Stomach smooth muscle (tissue), 2 donors: Measurements from ENCODE around the gene GRM8.
"Not testable (repeated sequence)": the region's sequence is repeated elsewhere in the genome, so short reads cannot be mapped to it uniquely, and the experiment has no call there.

ENCODE experiments used
- H3K27ac ChIP-seq: one replicate; pipeline ENCODE4 v1.7.0; 2013; ENCODE audit warnings: mild to moderate bottlenecking, low read length, inconsistent platforms
- H3K27me3 ChIP-seq, 2 donors: one replicate each; pipeline ENCODE4 v1.7.0; 2013; ENCODE audit warnings: low read length in 2 of 2; ENCODE audit not compliant: insufficient read depth in 2 of 2, control insufficient read depth in 1 of 2
- H3K36me3 ChIP-seq, 2 donors: one replicate each; pipeline ENCODE4 v1.7.0; 2013; ENCODE audit warnings: low read length in 2 of 2; ENCODE audit not compliant: control insufficient read depth in 2 of 2, insufficient read depth in 2 of 2
- H3K4me1 ChIP-seq: one replicate; pipeline ENCODE4 v1.7.0; 2013; ENCODE audit warnings: low read length; ENCODE audit not compliant: control insufficient read depth, insufficient read depth
- H3K4me3 ChIP-seq, 2 donors: one replicate each; pipeline ENCODE4 v1.7.0; 2013; ENCODE audit warnings: low read length in 2 of 2
- H3K9ac ChIP-seq, 2 donors: one replicate each; pipeline ENCODE4 v1.7.0; 2013; ENCODE audit warnings: low read length in 2 of 2, mild to moderate bottlenecking in 1 of 2
- H3K9me3 ChIP-seq, 2 donors: one replicate each; pipeline ENCODE4 v1.7.0; 2013; ENCODE audit warnings: low read length in 2 of 2; ENCODE audit not compliant: control insufficient read depth in 2 of 2
- donor health status: healthy.
- donor health status: Pancreatic carcinoma.

GRM8 gene

DNA sequence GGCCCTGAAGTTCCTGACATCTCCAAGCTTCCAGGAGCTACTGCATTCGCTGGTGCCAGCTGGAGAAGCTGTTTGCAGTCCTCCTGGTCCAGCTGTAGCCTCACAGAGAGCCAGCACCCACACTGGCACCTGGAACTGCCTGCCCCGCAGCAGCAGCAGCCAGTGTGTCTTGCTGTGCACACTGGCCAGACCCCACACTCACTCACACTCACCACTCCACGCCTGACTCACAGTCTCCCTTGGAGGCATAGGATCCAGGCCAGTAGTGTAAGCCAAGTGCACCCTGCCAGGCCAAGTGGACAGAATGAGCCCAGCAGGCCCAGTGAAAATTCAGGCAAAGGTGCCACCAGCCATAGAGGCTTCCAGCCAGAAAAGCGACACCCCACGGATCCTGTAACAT is 566.3 kb downstream of the GRM8 start:
- Histone ChIP-seq H3K9ac (no peak overlapping the region), H3K4me3 (no peak overlapping the region), H3K36me3 (no peaks in the 10 kb centered on the region), H3K9me3 (no peaks in the 10 kb centered on the region), H3K27ac (no peak overlapping the region), H3K27me3 (no peaks in the 10 kb centered on the region), H3K4me1 (no peaks in the 10 kb centered on the region)

DNA sequence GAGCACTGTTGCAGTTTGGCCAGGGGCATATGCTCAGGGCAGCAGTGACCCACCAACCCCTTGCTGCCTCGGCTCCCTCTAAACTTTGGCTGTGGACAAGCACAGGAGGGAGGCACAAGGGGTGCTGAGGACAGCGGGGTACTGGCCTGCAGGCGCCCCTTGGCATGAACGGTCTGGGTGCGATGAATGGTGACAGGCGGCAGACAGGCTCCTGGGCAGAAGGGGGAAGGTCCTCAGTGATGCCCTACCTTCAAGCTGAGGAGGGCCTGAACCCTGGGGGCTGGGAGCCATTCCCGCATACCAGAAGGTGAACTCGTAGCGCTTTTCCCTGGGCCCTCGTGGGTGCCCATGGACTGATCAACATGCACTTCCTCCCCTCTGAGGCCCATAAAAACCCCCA is 567.1 kb downstream of the GRM8 start:
- no peaks in the 10 kb centered on the region for H3K4me1 ChIP-seq
- no peak overlapping the region for H3K9ac ChIP-seq
- no peaks in the 10 kb centered on the region for H3K27me3 ChIP-seq
- H3K9me3 ChIP-seq, result no peaks in the 10 kb centered on the region
- H3K36me3 ChIP-seq, result no peaks in the 10 kb centered on the region
- H3K4me3 ChIP-seq, result no peak overlapping the region
- H3K27ac ChIP-seq, result no peak overlapping the region

DNA sequence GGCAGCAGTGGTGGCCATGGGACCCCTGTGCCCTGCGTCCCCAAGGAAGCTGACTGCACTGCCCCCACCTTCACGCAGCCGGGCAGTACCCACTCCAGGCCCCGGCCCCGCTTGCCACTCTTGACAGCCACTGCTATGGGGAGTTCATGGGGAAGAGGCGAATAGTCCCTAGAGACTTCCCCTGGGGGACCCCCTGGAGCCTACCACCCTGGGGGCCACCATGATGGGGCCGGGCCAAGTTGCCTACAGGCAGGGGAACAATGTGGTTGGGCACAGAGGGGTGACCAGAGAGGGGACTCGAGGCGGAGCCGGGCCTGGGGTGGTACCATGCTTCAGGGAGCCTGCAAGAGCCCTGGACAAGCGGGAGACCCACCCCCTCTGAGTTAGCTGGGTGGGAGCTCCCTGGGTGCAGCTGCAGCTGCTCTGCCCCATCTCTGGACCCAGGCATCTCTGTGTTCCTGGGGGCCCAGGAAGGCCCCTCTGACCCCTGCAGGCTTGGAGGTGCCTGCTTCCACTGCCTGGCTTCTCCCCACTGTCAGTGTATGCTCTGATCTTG is 567.6 kb downstream of the GRM8 start:
- no peak overlapping the region for H3K9ac ChIP-seq
- H3K27me3 ChIP-seq, result no peaks in the 10 kb centered on the region
- no peaks in the 10 kb centered on the region for H3K4me1 ChIP-seq
- no peaks in the 10 kb centered on the region for H3K36me3 ChIP-seq
- no peaks in the 10 kb centered on the region for H3K9me3 ChIP-seq
- H3K4me3 ChIP-seq, result no peak overlapping the region
- H3K27ac ChIP-seq, result no peak overlapping the region

DNA sequence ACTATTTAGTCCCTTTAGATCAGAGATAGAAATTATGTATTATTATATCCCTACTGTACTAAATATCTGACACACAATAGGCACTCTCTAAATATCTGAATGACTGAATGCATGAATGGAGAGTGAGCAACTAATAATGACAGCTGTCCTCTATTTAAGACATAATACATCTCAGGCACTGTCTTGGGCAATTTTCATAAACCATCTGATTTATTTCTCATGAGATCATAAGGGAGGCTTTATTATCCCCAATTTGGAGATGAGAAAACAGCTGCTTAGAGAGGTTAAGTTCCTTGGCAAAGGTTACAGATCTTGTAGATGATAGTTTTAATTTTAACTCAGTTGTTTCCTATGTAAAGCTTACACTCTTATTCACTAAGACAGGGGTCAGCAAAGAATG is 570.6 kb downstream of the GRM8 start:
- Histone ChIP-seq H3K4me1 (no peaks in the 10 kb centered on the region), H3K9ac (no peak overlapping the region), H3K9me3 (no peaks in the 10 kb centered on the region), H3K27me3 (no peaks in the 10 kb centered on the region), H3K36me3 (no peaks in the 10 kb centered on the region), H3K4me3 (no peak overlapping the region), H3K27ac (no peak overlapping the region)

DNA sequence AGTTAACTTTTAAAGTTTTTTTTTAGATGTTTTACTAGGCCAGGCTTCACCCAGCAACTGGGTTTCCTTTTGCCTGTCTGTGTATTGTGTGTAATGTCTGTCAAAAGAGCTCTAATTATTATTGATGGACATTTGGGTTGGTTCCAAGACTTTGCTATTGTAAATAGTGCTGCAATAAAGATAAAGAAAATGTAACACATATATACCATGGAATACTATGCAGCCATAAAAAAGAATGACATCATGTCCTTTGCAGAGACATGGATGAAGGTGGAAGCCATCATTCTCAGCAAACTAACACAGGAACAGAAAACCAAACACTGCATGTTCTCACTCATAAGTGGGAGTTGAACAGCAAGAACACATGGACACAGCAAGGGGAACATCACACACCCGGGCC is 584.0 kb downstream of the GRM8 start:
- not testable (repeated sequence) for H3K9me3 ChIP-seq, H3K27ac ChIP-seq, H3K27me3 ChIP-seq, H3K4me1 ChIP-seq, H3K36me3 ChIP-seq, H3K4me3 ChIP-seq, H3K9ac ChIP-seq

DNA sequence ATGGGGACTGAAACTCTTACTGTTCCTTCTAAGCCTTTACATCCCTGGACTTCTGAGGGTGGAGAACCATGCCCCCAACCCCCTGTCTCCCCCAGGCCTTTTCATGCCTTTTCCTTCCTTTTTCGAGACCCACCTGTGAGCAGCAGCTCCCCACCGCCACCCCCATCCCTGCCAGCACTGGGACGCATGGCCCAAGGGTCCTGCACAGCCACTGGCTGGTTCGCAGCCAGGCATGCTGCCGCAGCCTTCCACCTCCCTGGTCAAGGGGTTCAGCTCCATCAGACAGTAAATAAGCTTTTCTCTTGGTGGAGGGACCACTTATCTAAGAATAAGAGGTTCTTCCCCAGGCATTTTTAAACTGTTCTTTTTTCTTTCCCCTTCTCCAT is 584.4 kb downstream of the GRM8 start:
- H3K27me3 ChIP-seq, result no peaks in the 10 kb centered on the region
- no peaks in the 10 kb centered on the region for H3K4me1 ChIP-seq
- no peak overlapping the region for H3K4me3 ChIP-seq
- no peaks in the 10 kb centered on the region for H3K9me3 ChIP-seq
- H3K36me3 ChIP-seq, result no peaks in the 10 kb centered on the region
- H3K27ac ChIP-seq, result no peak overlapping the region
- no peak overlapping the region for H3K9ac ChIP-seq

DNA sequence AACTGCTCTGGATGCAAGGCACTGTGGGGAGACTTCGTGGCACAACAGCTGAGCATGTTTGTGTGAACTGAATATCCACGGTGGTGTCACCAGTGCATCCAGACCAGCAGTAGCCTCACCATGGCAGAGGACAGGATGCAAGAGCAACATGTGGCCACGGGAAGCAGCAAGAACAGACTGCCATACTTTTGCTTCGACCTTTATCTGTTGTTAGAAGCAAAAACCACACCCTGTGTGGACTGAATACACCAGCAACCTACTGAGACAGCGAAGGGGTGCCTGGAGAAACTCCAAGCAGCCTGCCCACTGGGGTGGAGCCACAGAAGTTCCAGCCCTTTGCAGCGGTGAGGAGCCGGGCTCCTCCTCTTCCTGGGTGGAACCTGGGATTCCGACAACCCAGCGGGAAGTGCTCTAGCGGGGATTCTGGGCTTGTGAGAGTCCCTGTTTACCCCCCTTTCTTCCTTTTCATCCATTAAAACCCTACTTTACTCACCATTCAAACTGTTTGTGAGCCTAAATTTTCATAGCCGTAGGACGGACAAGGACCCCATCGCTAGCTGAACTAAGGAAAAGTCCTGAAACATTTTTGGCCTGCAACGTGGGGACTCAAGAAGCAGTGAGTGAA is 584.9 kb downstream of the GRM8 start:
- no peak overlapping the region for H3K9ac ChIP-seq
- H3K27ac ChIP-seq, result no peak overlapping the region
- no peaks in the 10 kb centered on the region for H3K27me3 ChIP-seq
- H3K9me3 ChIP-seq, result no peaks in the 10 kb centered on the region
- no peak overlapping the region for H3K4me3 ChIP-seq
- H3K4me1 ChIP-seq, result no peaks in the 10 kb centered on the region
- H3K36me3 ChIP-seq, result no peaks in the 10 kb centered on the region

DNA sequence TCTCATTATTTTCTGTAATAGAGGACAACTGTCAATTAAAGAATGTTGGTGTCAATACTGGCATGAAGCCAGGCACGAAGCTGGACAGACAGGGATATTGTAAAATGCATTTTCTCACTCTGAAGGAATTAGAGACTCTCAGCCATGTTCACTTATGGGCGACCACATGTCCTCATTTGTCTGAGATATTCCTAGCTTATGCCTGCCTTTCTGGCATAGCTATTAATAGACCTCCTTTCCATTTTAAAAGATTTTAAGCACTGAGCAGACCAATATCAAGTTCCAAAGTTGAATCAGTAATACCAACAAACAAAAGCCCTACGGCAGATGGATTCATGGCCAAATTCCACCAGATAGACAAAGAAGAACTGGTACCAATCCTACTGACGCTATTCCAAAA is 589.9 kb downstream of the GRM8 start:
- Histone ChIP-seq H3K27me3 (no peaks in the 10 kb centered on the region), H3K9ac (no peak overlapping the region)

DNA sequence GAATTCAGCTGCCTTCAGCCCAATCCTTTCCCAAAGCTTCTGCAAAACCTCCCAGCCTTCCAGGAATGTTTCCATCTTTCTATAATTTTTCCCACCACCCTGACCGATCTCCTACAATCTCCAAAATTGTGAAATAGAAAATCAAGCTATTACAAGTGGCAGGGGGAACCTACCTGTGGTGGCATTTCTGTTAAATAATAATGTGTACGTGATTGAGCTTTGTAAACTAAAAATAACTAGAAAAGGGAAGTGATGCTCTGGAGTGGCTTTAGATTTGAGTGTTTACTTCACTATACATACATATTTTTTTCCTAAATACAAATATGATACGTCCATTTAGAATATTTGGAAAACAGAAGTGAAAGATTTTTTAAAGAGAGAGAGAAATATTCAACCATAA is 593.6 kb downstream of the GRM8 start:
- no peaks in the 10 kb centered on the region for H3K4me1 ChIP-seq
- H3K27ac ChIP-seq, result no peak overlapping the region
- no peaks in the 10 kb centered on the region for H3K36me3 ChIP-seq
- H3K9me3 ChIP-seq, result no peaks in the 10 kb centered on the region
- H3K4me3 ChIP-seq, result no peak overlapping the region
- H3K9ac ChIP-seq, result no peak overlapping the region
- no peaks in the 10 kb centered on the region for H3K27me3 ChIP-seq

More for the DNA sequence above, 589.9 kb downstream of the GRM8 start:
- no peaks in the 10 kb centered on the region for H3K36me3 ChIP-seq
- no peaks in the 10 kb centered on the region for H3K9me3 ChIP-seq
- no peaks in the 10 kb centered on the region for H3K4me1 ChIP-seq
- H3K27ac ChIP-seq, result no peak overlapping the region
- H3K4me3 ChIP-seq, result no peak overlapping the region

DNA sequence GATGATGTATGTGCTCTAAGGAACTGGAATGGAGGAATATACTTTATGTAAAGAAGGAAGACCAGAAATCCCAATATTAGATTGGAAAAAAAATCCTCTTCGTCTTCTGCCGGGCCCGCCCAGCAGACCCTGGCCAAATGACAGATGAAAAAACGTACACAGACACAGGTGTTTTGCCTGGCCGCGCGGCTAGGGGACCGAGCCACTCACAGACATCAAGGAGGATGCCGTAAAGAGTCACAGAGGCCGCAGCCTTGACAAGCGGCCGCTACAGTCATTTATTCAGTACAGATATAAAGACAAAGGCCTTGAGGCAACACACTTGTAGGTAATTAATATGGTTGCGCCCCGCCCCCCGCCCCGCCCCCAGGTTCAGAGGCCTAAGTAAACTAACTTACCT is 594.1 kb downstream of the GRM8 start:
- H3K4me1 ChIP-seq, result no peaks in the 10 kb centered on the region
- no peak overlapping the region for H3K27ac ChIP-seq
- H3K4me3 ChIP-seq, result no peak overlapping the region
- H3K36me3 ChIP-seq, result no peaks in the 10 kb centered on the region
- no peaks in the 10 kb centered on the region for H3K9me3 ChIP-seq
- no peak overlapping the region for H3K9ac ChIP-seq
- H3K27me3 ChIP-seq, result no peaks in the 10 kb centered on the region

DNA sequence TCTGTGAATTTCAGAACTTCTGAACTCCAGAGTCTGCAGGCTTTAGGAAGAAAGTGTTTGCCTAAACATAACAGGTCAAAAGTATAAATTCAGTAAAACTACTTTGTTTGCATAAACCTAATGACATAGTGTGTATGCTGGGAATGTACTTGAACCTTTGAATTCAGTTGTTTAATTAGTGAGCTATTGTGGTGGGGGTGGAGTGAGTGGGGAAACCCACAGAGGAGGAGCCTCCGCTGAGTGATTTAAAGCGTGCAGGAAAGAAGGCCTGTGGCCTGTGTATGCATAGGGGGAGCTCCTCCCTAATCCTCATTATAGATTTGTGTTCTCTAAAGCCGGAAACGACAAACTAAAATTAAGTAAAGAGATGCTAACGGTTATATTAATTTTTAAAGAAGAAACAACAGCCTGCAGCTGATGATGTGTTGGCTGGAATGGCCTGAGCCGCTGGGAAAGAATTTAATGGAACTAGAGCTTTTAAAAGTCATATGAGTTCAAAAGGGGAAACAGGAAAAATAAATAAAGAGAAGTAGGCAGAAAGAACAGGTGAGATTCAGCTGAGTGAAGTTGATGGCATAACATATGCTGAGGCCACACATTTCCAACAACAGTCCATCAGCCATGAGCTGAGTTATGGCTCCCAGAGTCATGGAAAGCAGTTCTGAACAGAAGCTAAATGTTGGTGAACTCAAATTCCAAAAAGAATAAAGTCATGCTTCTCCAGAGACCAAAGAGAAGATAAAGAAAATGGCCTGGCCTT is 595.0 kb downstream of the GRM8 start:
- Histone ChIP-seq H3K9ac (no peak overlapping the region), H3K9me3 (no peaks in the 10 kb centered on the region), H3K36me3 (no peaks in the 10 kb centered on the region), H3K4me1 (no peaks in the 10 kb centered on the region), H3K27ac (no peak overlapping the region), H3K27me3 (no peaks in the 10 kb centered on the region), H3K4me3 (no peak overlapping the region)
